Caco-2 (cell line): ENCODE results near the gene TSC22D4. TPM values are rescaled to one million over a fixed set of nuclear protein-coding genes. Genes with fewer than 3 reads are reported as not detected.

Experiments used
- BruUV-seq: library from RNA; stranded (reverse); fragments of 400-500 nt; replicated peaks from 2 replicates; lab custom pipeline; 2021; lab: Mats Ljungman, UMichigan
- CTCF ChIA-PET: fragments of 300-600 bp; sonication (Branson Sonifier 250); formaldehyde crosslinking; loops from one replicate; lab custom pipeline; 2022; ENCODE audit warnings: antibody characterized with exemption; lab: Charles Lee
- POLR2A ChIA-PET: fragments of 300-600 bp; sonication (Branson Sonifier 250); formaldehyde crosslinking; loops from one replicate; lab custom pipeline; 2022; ENCODE audit warnings: antibody characterized with exemption; lab: Charles Lee
- DNase-seq, 2 experiments: peaks; one replicate each; pipeline versions ENCODE4 v3.0.0 to v3.0.0-alpha.2; 2020 to 2022
- H3K27me3 ChIP-seq: replicated peaks from 2 replicates; pipeline ENCODE4 v1.6.0; 2011; ENCODE audit warnings: low read length; ENCODE audit not compliant: control insufficient read depth, insufficient read depth
- H3K36me3 ChIP-seq: 2 replicates; pipeline ENCODE4 v1.5.1; 2011; ENCODE audit warnings: low read length; ENCODE audit not compliant: control insufficient read depth, insufficient read depth
- H3K4me1 ChIP-seq: fragments of 250-450 bp; sonication (Bioruptor Pico); 2 replicates; pipeline ENCODE4 v1.5.1; 2020; ENCODE audit warnings: mild to moderate bottlenecking
- H3K4me3 ChIP-seq: 2 replicates; pipeline ENCODE4 v1.5.1; 2011; ENCODE audit warnings: low read depth, mild to moderate bottlenecking, control low read depth, low read length
- H3K9me3 ChIP-seq: fragments of 250-450 bp; sonication (Bioruptor Pico); 2 replicates; pipeline ENCODE4 v1.5.1; 2020; ENCODE audit warnings: mild to moderate bottlenecking, moderate library complexity
- H3K27ac Mint-ChIP-seq: one replicate; pipeline ENCODE4 v1.8.0; 2022; ENCODE audit warnings: mixed read lengths; ENCODE audit not compliant: unreplicated experiment
- H3K27me3 Mint-ChIP-seq: one replicate; pipeline ENCODE4 v1.8.0; 2022; ENCODE audit warnings: mixed read lengths; ENCODE audit not compliant: insufficient read depth, unreplicated experiment
- H3K36me3 Mint-ChIP-seq: one replicate; pipeline ENCODE4 v1.8.0; 2022; ENCODE audit warnings: mild to moderate bottlenecking, mixed read lengths; ENCODE audit not compliant: insufficient read depth, unreplicated experiment
- H3K4me1 Mint-ChIP-seq: one replicate; pipeline ENCODE4 v1.8.0; 2022; ENCODE audit warnings: low read depth, mixed read lengths; ENCODE audit not compliant: unreplicated experiment
- H3K4me3 Mint-ChIP-seq: one replicate; pipeline ENCODE4 v1.8.0; 2022; ENCODE audit warnings: mild to moderate bottlenecking, moderate library complexity, mixed read lengths; ENCODE audit not compliant: unreplicated experiment
- H3K9me3 Mint-ChIP-seq: one replicate; pipeline ENCODE4 v1.8.0; 2022; ENCODE audit warnings: mixed read lengths; ENCODE audit not compliant: unreplicated experiment
- intact Hi-C: fragments of 100-400 bp; cut with micrococcal nuclease; formaldehyde crosslinking; loops from one replicate; pipeline ENCODE4 v1.10.0; 2022; ENCODE audit not compliant: unreplicated experiment
- total RNA-seq: library from RNA; stranded (reverse); gene quantifications from 2 replicates; pipeline ENCODE4 v1.2.3, GENCODE V29; 2022
- TF ChIP-seq, protein P1 (sequence below), 2 experiments: fragments of 200-600 bp in 1 of 2; IDR thresholded peaks; 1 replicate in 1 of 2; 2 replicates in 1 of 2; pipeline versions ENCODE4 v1.5.1 to v1.8.0; 2011 to 2022; ENCODE audit warnings: antibody characterized with exemption in 1 of 2, control low read depth in 1 of 2, inconsistent platforms in 1 of 2, low read depth in 1 of 2, low read length in 1 of 2, mild to moderate bottlenecking in 1 of 2, moderate library complexity in 1 of 2; ENCODE audit not compliant: insufficient read depth in 1 of 2, severe bottlenecking in 1 of 2, unreplicated experiment in 1 of 2

TSC22D4 gene
- total RNA-seq, 1 experiment from 2014 or later: 27.2 TPM

DNA sequence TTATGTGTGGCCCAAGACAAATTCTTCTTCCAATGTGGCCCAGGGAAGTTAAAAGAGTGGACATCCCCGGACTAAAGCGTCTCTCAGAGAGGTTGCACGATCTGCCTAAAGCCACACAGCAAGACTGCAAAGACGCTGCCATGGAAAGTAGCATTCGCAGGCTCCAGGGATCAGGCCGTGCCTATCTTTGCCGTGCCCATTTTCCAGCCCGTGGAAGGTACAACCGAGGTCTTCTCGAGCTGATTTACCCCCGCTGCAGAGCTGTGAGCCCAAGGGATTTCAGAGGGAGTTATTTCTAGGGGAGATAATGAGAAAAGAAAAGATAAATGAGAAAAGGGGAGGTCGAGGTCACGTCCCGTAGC, 3.7 kb upstream of the TSC22D4 start:
- peaks cover 10% of the 10 kb centered on the region for H3K36me3 Mint-ChIP-seq
- no peaks in the 10 kb centered on the region for H3K27me3 ChIP-seq
- H3K27ac Mint-ChIP-seq: peak overlapping the region; percentile 76
- CTCF ChIA-PET: interaction anchor here (0.7 to 2.6 kb wide), 5 partner anchors 17 to 223 kb away, joined by 3 to 18 read pairs (median 5); partner anchors contain the start of genes FBXO24 and LRCH4
- H3K4me3 ChIP-seq: peak overlapping the region; percentile 74
- no TSS peak for BruUV-seq
- intact Hi-C loops: loop anchor here (1.0 to 2.0 kb wide), 3 partner anchors 13 to 77 kb away; no protein-coding TSS in a partner anchor
- peaks cover 11% of the 10 kb centered on the region; the same call in 1 of the 2 replicates for H3K4me1 ChIP-seq
- H3K9me3 ChIP-seq: no peaks in the 10 kb centered on the region
- no peaks in the 10 kb centered on the region for H3K36me3 ChIP-seq
- H3K27me3 Mint-ChIP-seq: no peaks in the 10 kb centered on the region
- no peak for DNase-seq
- POLR2A ChIA-PET: no interaction called here
- no peaks in the 10 kb centered on the region for H3K9me3 Mint-ChIP-seq
- peaks cover 18% of the 10 kb centered on the region for H3K4me1 Mint-ChIP-seq
- TF ChIP-seq, protein P1, sequence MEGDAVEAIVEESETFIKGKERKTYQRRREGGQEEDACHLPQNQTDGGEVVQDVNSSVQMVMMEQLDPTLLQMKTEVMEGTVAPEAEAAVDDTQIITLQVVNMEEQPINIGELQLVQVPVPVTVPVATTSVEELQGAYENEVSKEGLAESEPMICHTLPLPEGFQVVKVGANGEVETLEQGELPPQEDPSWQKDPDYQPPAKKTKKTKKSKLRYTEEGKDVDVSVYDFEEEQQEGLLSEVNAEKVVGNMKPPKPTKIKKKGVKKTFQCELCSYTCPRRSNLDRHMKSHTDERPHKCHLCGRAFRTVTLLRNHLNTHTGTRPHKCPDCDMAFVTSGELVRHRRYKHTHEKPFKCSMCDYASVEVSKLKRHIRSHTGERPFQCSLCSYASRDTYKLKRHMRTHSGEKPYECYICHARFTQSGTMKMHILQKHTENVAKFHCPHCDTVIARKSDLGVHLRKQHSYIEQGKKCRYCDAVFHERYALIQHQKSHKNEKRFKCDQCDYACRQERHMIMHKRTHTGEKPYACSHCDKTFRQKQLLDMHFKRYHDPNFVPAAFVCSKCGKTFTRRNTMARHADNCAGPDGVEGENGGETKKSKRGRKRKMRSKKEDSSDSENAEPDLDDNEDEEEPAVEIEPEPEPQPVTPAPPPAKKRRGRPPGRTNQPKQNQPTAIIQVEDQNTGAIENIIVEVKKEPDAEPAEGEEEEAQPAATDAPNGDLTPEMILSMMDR (IDR thresholded peaks at IDR 0.05; ENCODE audit: insufficient read depth in 1 of 2, low read depth in 1 of 2, low read length in 1 of 2, severe bottlenecking in 1 of 2, unreplicated experiment in 1 of 2): no peak
- H3K4me3 Mint-ChIP-seq: peak overlapping the region; percentile 88

DNA sequence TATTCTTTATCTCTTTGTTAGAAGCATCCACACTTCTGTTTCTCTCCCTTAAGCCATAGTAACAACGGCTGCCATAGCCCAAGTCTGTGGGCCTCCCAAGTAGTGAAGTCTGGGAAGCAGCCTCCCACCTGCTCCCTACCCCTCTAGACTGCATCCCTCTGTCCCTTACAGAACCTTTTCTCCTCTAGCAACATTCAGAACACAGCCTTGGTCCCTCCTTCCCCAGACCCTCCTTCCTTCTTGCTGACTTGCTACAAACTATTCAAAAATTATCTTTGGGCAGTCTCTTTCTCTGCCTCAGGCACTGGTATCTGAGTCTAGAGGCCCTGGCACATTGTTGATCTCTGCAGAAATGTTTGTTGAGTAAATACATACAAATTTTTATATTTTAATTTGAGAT, 2.5 kb upstream of the TSC22D4 start:
- no TSS peak for BruUV-seq
- intact Hi-C loops: no loop called here
- Histone ChIP-seq H3K4me1 (peaks cover 11% of the 10 kb centered on the region; the same call in 1 of the 2 replicates), H3K27me3 (no peaks in the 10 kb centered on the region), H3K4me3 (no peak overlapping the region), H3K9me3 (no peaks in the 10 kb centered on the region), H3K36me3 (0 out of 2 replicates have a peak, but pooled peaks cover 1% of the 10 kb centered on the region)
- DNase-seq: no peak
- Mint-ChIP-seq H3K4me1 (peaks cover 25% of the 10 kb centered on the region), H3K9me3 (no peaks in the 10 kb centered on the region), H3K27ac (no peak overlapping the region), H3K27me3 (no peaks in the 10 kb centered on the region), H3K36me3 (peaks cover 10% of the 10 kb centered on the region), H3K4me3 (peak overlapping the region; percentile 1)
- CTCF ChIA-PET: interaction anchor here (2.6 kb wide), 1 partner anchor 78 kb away, joined by 18 read pairs; no protein-coding TSS in a partner anchor
- TF ChIP-seq, protein P1 (IDR thresholded peaks at IDR 0.05; ENCODE audit: insufficient read depth in 1 of 2, low read depth in 1 of 2, low read length in 1 of 2, severe bottlenecking in 1 of 2, unreplicated experiment in 1 of 2): no peak
- POLR2A ChIA-PET: no interaction called here

DNA sequence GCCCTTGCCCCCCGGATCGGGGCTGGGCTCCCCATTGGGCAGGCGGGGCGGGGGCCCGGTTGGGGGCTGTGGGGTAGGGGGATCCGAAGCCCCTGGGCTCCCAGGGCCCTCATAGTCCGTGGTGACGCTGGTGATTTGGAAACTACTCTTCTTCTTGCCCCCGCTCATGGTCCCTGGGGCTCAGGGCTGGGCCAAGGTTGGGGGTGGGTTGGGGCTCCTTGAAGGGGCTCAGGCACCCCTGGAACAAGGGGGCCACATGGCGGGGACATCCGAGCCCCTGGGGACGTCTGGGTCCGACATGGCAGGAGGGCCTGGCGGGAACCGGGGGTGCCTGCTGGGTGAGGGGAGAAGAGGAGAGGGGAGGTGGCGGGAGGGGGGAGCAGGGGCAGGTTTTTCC, 1.1 kb downstream of the TSC22D4 start:
- no peaks in the 10 kb centered on the region for H3K9me3 Mint-ChIP-seq
- TF ChIP-seq, protein P1 (IDR thresholded peaks at IDR 0.05; ENCODE audit: insufficient read depth in 1 of 2, low read depth in 1 of 2, low read length in 1 of 2, severe bottlenecking in 1 of 2, unreplicated experiment in 1 of 2): no peak
- 0 out of 2 replicates have a peak, but pooled peaks cover 1% of the 10 kb centered on the region for H3K36me3 ChIP-seq
- H3K27me3 ChIP-seq: no peaks in the 10 kb centered on the region
- H3K4me1 Mint-ChIP-seq: peaks cover 22% of the 10 kb centered on the region
- H3K27ac Mint-ChIP-seq: peak overlapping the region; percentile 50
- H3K4me1 ChIP-seq: 0 out of 2 replicates have a peak, but pooled peaks cover 3% of the 10 kb centered on the region
- BruUV-seq: no TSS peak
- intact Hi-C loops: no loop called here
- H3K4me3 ChIP-seq: peak overlapping the region; percentile 94
- peak overlapping the region; percentile 100 for H3K4me3 Mint-ChIP-seq
- CTCF ChIA-PET: interaction anchor here (0.6 to 2.0 kb wide), 3 partner anchors 8 to 193 kb away, joined by 3 to 9 read pairs (median 6); no protein-coding TSS in a partner anchor
- POLR2A ChIA-PET: interaction anchor here (2.2 kb wide), 1 partner anchor 108 kb away, joined by 10 read pairs; the partner anchor contains the start of genes FBXO24 and LRCH4
- DNase-seq: no peak
- H3K9me3 ChIP-seq: no peaks in the 10 kb centered on the region
- H3K36me3 Mint-ChIP-seq: peaks cover 18% of the 10 kb centered on the region
- H3K27me3 Mint-ChIP-seq: no peaks in the 10 kb centered on the region
